H1 (cell line): ENCODE results near the gene CPEB1. TPM values are rescaled to one million over a fixed set of nuclear protein-coding genes. Genes with fewer than 3 reads are reported as not detected.
A peak's percentile ranks its signal among the peaks of the same experiment; 100 is the strongest.

Experiments
- CTCF ChIA-PET: fragments of 300-600 bp; sonication (Branson Sonifier 250); formaldehyde crosslinking; loops from one replicate; lab custom pipeline; 2021; ENCODE audit not compliant: partially characterized antibody; lab: Charles Lee
- POLR2A ChIA-PET: fragments of 300-600 bp; sonication (Branson Sonifier 250); formaldehyde crosslinking; loops from one replicate; lab custom pipeline; 2021; ENCODE audit warnings: inconsistent platforms; ENCODE audit not compliant: partially characterized antibody; lab: Charles Lee
- DNase-seq, 2 experiments: peaks; one replicate each; pipeline versions ENCODE4 v3.0.0 to v3.0.0-alpha.2; 2010 to 2022; ENCODE audit warnings: low spot score in 2 of 2, low read depth in 1 of 2, mixed read lengths in 1 of 2
- FAIRE-seq: peaks from 2 replicates; lab custom pipeline; 2011; peaks lifted over from hg19 to GRCh38; lab: Jason Lieb, UNC
- H2AFZ ChIP-seq: 2 replicates; pipeline ENCODE4 v1.8.1; 2012; ENCODE audit warnings: low read length, inconsistent platforms
- H2AK5ac ChIP-seq: 2 replicates; pipeline ENCODE4 v1.6.1; 2013; ENCODE audit warnings: low read depth, low read length
- H2BK120ac ChIP-seq: replicated peaks from 2 replicates; pipeline ENCODE3; 2013; ENCODE audit warnings: low read depth, low read length, inconsistent platforms
- H2BK12ac ChIP-seq: 2 replicates; pipeline ENCODE4 v1.6.1; 2013; ENCODE audit warnings: low read depth, low read length
- H2BK15ac ChIP-seq: 2 replicates; pipeline ENCODE4 v1.6.1; 2013; ENCODE audit warnings: low read length
- H2BK20ac ChIP-seq: 2 replicates; pipeline ENCODE4 v1.6.1; 2013; ENCODE audit warnings: low read length
- H2BK5ac ChIP-seq: 2 replicates; pipeline ENCODE4 v1.6.1; 2013; ENCODE audit warnings: low read depth, low read length
- H3K14ac ChIP-seq: 2 replicates; pipeline ENCODE4 v1.6.1; 2013; ENCODE audit warnings: inconsistent platforms; ENCODE audit not compliant: insufficient read length
- H3K18ac ChIP-seq: 2 replicates; pipeline ENCODE4 v1.6.1; 2013; ENCODE audit warnings: low read length; ENCODE audit errors: extremely low read depth
- H3K23ac ChIP-seq: 2 replicates; pipeline ENCODE4 v1.6.1; 2013; ENCODE audit warnings: inconsistent platforms; ENCODE audit not compliant: insufficient read length
- H3K23me2 ChIP-seq: 2 replicates; pipeline ENCODE4 v1.6.1; 2013; ENCODE audit warnings: low read depth, low read length
- H3K27ac ChIP-seq: 2 replicates; pipeline ENCODE4 v1.6.1; 2011; ENCODE audit warnings: low read depth, low read length, inconsistent platforms
- H3K27me3 ChIP-seq, 4 experiments: replicated peaks in 1 of 4; 1 replicate in 1 of 4; 2 replicates in 3 of 4; pipeline versions ENCODE4 v1.6.1 to v1.8.1; 2011 to 2013; ENCODE audit warnings: low read length in 3 of 4, mild to moderate bottlenecking in 3 of 4, inconsistent platforms in 2 of 4, mixed read lengths in 2 of 4, moderate library complexity in 1 of 4; ENCODE audit not compliant: control insufficient read depth in 3 of 4, insufficient read depth in 3 of 4; ENCODE audit errors: extremely low read depth in 1 of 4
- H3K36me3 ChIP-seq, 4 experiments: 2 replicates each; pipeline versions ENCODE4 v1.6.1 to v1.8.1; 2011 to 2013; ENCODE audit warnings: mild to moderate bottlenecking in 4 of 4, low read length in 3 of 4, moderate library complexity in 2 of 4, control low read depth in 1 of 4, inconsistent platforms in 1 of 4; ENCODE audit not compliant: insufficient read depth in 4 of 4, control insufficient read depth in 2 of 4
- H3K4ac ChIP-seq: replicated peaks from 2 replicates; pipeline ENCODE3; 2013; ENCODE audit warnings: low read length, low read depth, mixed read lengths, inconsistent platforms; ENCODE audit not compliant: insufficient read length
- H3K4me1 ChIP-seq, 4 experiments: replicated peaks in 1 of 4; 1 replicate in 1 of 4; 2 replicates in 3 of 4; pipeline versions ENCODE4 v1.6.1 to v1.8.1; 2011 to 2013; ENCODE audit warnings: low read length in 3 of 4, inconsistent platforms in 2 of 4, mixed read lengths in 1 of 4; ENCODE audit not compliant: insufficient read depth in 4 of 4, control insufficient read depth in 3 of 4
- H3K4me2 ChIP-seq, 2 experiments: 2 replicates each; pipeline versions ENCODE4 v1.6.1 to v1.8.1; 2011 to 2013; ENCODE audit warnings: low read depth in 2 of 2, low read length in 2 of 2, control low read depth in 1 of 2, inconsistent platforms in 1 of 2, mild to moderate bottlenecking in 1 of 2; ENCODE audit not compliant: insufficient read depth in 1 of 2
- H3K4me3 ChIP-seq, 4 experiments: fragments of 200-600, 300-600 bp in 1 of 4; sonication (generic), shearing (Covaris generic), sonication (Bioruptor Twin) in 1 of 4; 2 replicates each; pipeline versions ENCODE4 v1.5.1 to v1.8.1; 2011 to 2016; ENCODE audit warnings: low read length in 4 of 4, low read depth in 3 of 4, control low read depth in 2 of 4, inconsistent platforms in 2 of 4, mild to moderate bottlenecking in 2 of 4, mixed read lengths in 1 of 4, moderate library complexity in 1 of 4; ENCODE audit not compliant: insufficient read depth in 2 of 4; ENCODE audit errors: extremely low read depth in 1 of 4
- H3K56ac ChIP-seq: replicated peaks from 2 replicates; pipeline ENCODE3; 2013; ENCODE audit warnings: low read depth, mild to moderate bottlenecking, mixed read lengths, low read length, inconsistent platforms; ENCODE audit not compliant: insufficient read length
- H3K79me1 ChIP-seq: 2 replicates; pipeline ENCODE4 v1.6.1; 2013; ENCODE audit warnings: low read depth, low read length, control low read depth
- H3K79me2 ChIP-seq, 2 experiments: 2 replicates each; pipeline versions ENCODE4 v1.6.1 to v1.8.1; 2012 to 2013; ENCODE audit warnings: low read length in 2 of 2, mild to moderate bottlenecking in 2 of 2, inconsistent platforms in 1 of 2; ENCODE audit not compliant: insufficient read depth in 2 of 2, control insufficient read depth in 1 of 2
- H3K9ac ChIP-seq, 4 experiments: replicated peaks in 1 of 4; 1 replicate in 1 of 4; 2 replicates in 3 of 4; pipeline versions ENCODE4 v1.6.1 to v1.8.1; 2011 to 2013; ENCODE audit warnings: low read depth in 3 of 4, low read length in 3 of 4, control low read depth in 2 of 4, mild to moderate bottlenecking in 2 of 4, moderate library complexity in 2 of 4, inconsistent platforms in 1 of 4; ENCODE audit errors: extremely low read depth in 1 of 4
- H3K9me3 ChIP-seq, 2 experiments: 2 replicates each; pipeline versions ENCODE4 v1.6.1 to v1.8.1; 2012 to 2013; ENCODE audit warnings: mild to moderate bottlenecking in 2 of 2, moderate library complexity in 2 of 2, control low read depth in 1 of 2, inconsistent platforms in 1 of 2, low read depth in 1 of 2, low read length in 1 of 2, mixed read lengths in 1 of 2; ENCODE audit not compliant: insufficient read depth in 2 of 2
- H4K20me1 ChIP-seq, 2 experiments: replicated peaks in 1 of 2; 2 replicates each; pipeline versions ENCODE3 to v1.8.1; 2011 to 2013; ENCODE audit warnings: inconsistent platforms in 2 of 2, low read length in 2 of 2, mild to moderate bottlenecking in 1 of 2; ENCODE audit not compliant: insufficient read depth in 2 of 2, control insufficient read depth in 1 of 2
- H4K5ac ChIP-seq: 2 replicates; pipeline ENCODE4 v1.6.1; 2013; ENCODE audit warnings: low read length, low read depth, mixed read lengths, inconsistent platforms; ENCODE audit not compliant: insufficient read length
- H4K8ac ChIP-seq: 2 replicates; pipeline ENCODE4 v1.8.0; 2013; ENCODE audit warnings: mild to moderate bottlenecking, moderate library complexity, low read length, inconsistent platforms; ENCODE audit not compliant: insufficient read depth; ENCODE audit errors: extremely low read depth
- H4K91ac ChIP-seq: replicated peaks from 2 replicates; pipeline ENCODE3; 2013; ENCODE audit warnings: low read length, mixed read lengths, inconsistent platforms; ENCODE audit not compliant: insufficient read length
- RXRA ChIP-seq: IDR thresholded peaks from 2 replicates; pipeline ENCODE4 v1.6.1; 2011; ENCODE audit warnings: low read depth, mild to moderate bottlenecking, low read length, moderate library complexity; ENCODE audit not compliant: insufficient read depth
- WGBS, 2 experiments: shearing (Covaris generic) in 1 of 2; methylation state at CpG; one replicate each; pipeline versions ENCODE4 v1.1.6 to v1.1.7; 2013 to 2015; ENCODE audit warnings: low lambda C conversion rate in 2 of 2, mixed read lengths in 2 of 2, inconsistent platforms in 1 of 2, low coverage in 1 of 2, missing lambda C conversion rate in 1 of 2; ENCODE audit not compliant: insufficient replicate concordance in 2 of 2, insufficient coverage in 1 of 2, insufficient read length in 1 of 2; ENCODE audit errors: extremely low coverage in 1 of 2, missing lambda C conversion rate in 1 of 2; 5-methylcytosine and 5-hydroxymethylcytosine counted together
- polyA plus RNA-seq, 7 experiments: library from polyadenylated mRNA; depleted of rRNA in 3 of 7; stranded (reverse) in 5 of 7; unstranded in 2 of 7; fragments of >200 nt in 5 of 7; fragments of 200-250 nt in 2 of 7; gene quantifications; 1 replicate in 5 of 7; 2 replicates in 1 of 7; 4 replicates in 1 of 7; pipeline versions ENCODE4 v1.2.1 to v1.2.3, GENCODE V29; 2011 to 2013; ENCODE audit warnings: missing spikeins in 2 of 7, mixed read lengths in 2 of 7
- total RNA-seq: library from RNA; stranded (reverse); fragmentation: NEBNext Ultra II Directional; extraction: Animal tissue kit (Norgen Biotek cat#: 25700); gene quantifications from 2 replicates; pipeline ENCODE4 v1.2.1, GENCODE V29; 2021

The CPEB1 gene
- total and polyA plus RNA-seq, 2 of the 8 experiments (the other 6 are each of a cell fraction or from before 2014, with no cell fraction given), result 4.4 to 4.5 TPM

- H3K9me3 ChIP-seq, result no peaks in the 10 kb centered on the region
- H4K20me1 ChIP-seq, result peaks cover 3 to 11% of the 10 kb centered on the region in 2 experiments
- H3K79me1 ChIP-seq, result 0 out of 2 replicates have a peak, but pooled peaks cover 2% of the 10 kb centered on the region
- H3K36me3 ChIP-seq, result peaks cover 6 to 29% (median 20%) of the 10 kb centered on the region in 4 experiments
- no peak overlapping the region for H3K23ac ChIP-seq
- ChIA-PET CTCF (interaction anchor here (0.5 to 5.1 kb wide), 15 partner anchors 10 to 479 kb away, joined by 3 to 54 read pairs (median 3); partner anchors contain the start of genes C15orf40 and RPS17), POLR2A (interaction anchor here (0.9 to 7.0 kb wide), 3 partner anchors 8 to 482 kb away, joined by 3 to 125 read pairs (median 3); partner anchors contain the start of gene RPS17)
- H3K27me3 ChIP-seq, result no peaks in the 10 kb centered on the region
- no peak overlapping the region for H2BK120ac ChIP-seq
- FAIRE-seq (no peak), DNase-seq (peak in 1 of 2 experiments; percentile 53)
- no peak overlapping the region for H3K14ac ChIP-seq
- no peak overlapping the region for H3K4me3 ChIP-seq
- H3K4ac ChIP-seq, result no peak overlapping the region
- H2AK5ac ChIP-seq, result no peak overlapping the region
- no peak overlapping the region; the same call in 1 of the 2 replicates for H3K27ac ChIP-seq
- H4K91ac ChIP-seq, result no peak overlapping the region
- H4K8ac ChIP-seq, result no peak overlapping the region; the same call in 1 of the 2 replicates
- no peaks in the 10 kb centered on the region; the same call in 1 of the 2 replicates for H3K23me2 ChIP-seq
- no peak overlapping the region for H2BK15ac ChIP-seq
- no peak overlapping the region for H2BK20ac ChIP-seq
- no peak overlapping the region for H2BK12ac ChIP-seq
- peaks cover 0 to under 1% of the 10 kb centered on the region in 2 experiments; a peak in 1 of 4 replicates for H3K79me2 ChIP-seq
- H3K18ac ChIP-seq, result no peak overlapping the region
- H2BK5ac ChIP-seq, result no peak overlapping the region; the same call in 1 of the 2 replicates
- no peak overlapping the region for H2AFZ ChIP-seq
- peaks cover 0 to 2% (median under 1%) of the 10 kb centered on the region in 4 experiments; a peak in 2 of 7 replicates for H3K4me1 ChIP-seq
- no peak overlapping the region for H3K4me2 ChIP-seq
- H4K5ac ChIP-seq, result no peak overlapping the region
- WGBS, 2 experiments, result 83% methylated on average over 6 of the region's 11 CpGs; no CpG with 5 or more reads in 1 of the 2 experiments
- H3K56ac ChIP-seq, result no peak overlapping the region
- H3K9ac ChIP-seq, result no peak overlapping the region
- TF ChIP-seq RXRA, result no peak
These were observed 115.4 kb downstream of the CPEB1 start for GRCh38 chr15:82531496-82532382.
